Measurements from ENCODE around the gene TAF10.

The TAF10 gene

GRCh38 chr11:6626971-6627761 is 15.2 kb upstream of the TAF10 start:
- H3K4me3 ChIP-seq (ENCODE audit: control insufficient read depth, low read depth, low read length) = no peak overlapping the region
- TF ChIP-seq CTCF (conservative IDR thresholded peaks at IDR 0.05; ENCODE audit: control insufficient read depth, insufficient read depth, low read depth, low read length) = no peak
- DNase-seq (ENCODE audit: low read depth) = no peak

GRCh38 chr11:6625832-6626420 is 13.9 kb upstream of the TAF10 start:
- no peak for TF ChIP-seq CTCF (conservative IDR thresholded peaks at IDR 0.05; ENCODE audit: control insufficient read depth, insufficient read depth, low read depth, low read length)
- DNase-seq (ENCODE audit: low read depth) = no peak
- no peak overlapping the region for H3K4me3 ChIP-seq (ENCODE audit: control insufficient read depth, low read depth, low read length)

GRCh38 chr11:6625156-6625831 is 13.3 kb upstream of the TAF10 start:
- no peak for TF ChIP-seq CTCF (conservative IDR thresholded peaks at IDR 0.05; ENCODE audit: control insufficient read depth, insufficient read depth, low read depth, low read length)
- H3K4me3 ChIP-seq (ENCODE audit: control insufficient read depth, low read depth, low read length) = no peak overlapping the region
- no peak for DNase-seq (ENCODE audit: low read depth)

GRCh38 chr11:6623391-6624363 is 11.7 kb upstream of the TAF10 start:
- H3K4me3 ChIP-seq (ENCODE audit: control insufficient read depth, low read depth, low read length) = no peak overlapping the region
- no peak for DNase-seq (ENCODE audit: low read depth)
- TF ChIP-seq CTCF (conservative IDR thresholded peaks at IDR 0.05; ENCODE audit: control insufficient read depth, insufficient read depth, low read depth, low read length) = no peak

GRCh38 chr11:6622261-6623171 is 10.5 kb upstream of the TAF10 start:
- TF ChIP-seq CTCF (conservative IDR thresholded peaks at IDR 0.05; ENCODE audit: control insufficient read depth, insufficient read depth, low read depth, low read length) = no peak
- DNase-seq (ENCODE audit: low read depth) = peak; percentile 22
- H3K4me3 ChIP-seq (ENCODE audit: control insufficient read depth, low read depth, low read length) = no peak overlapping the region
